NCI-H2227 (cell line): ENCODE data around the gene CCBE1.
"Not testable (repeated sequence)": the region's sequence is repeated elsewhere in the genome, so short reads cannot be mapped to it uniquely, and the experiment has no call there.

Source experiments
- DNase-seq: peaks from one replicate; lab custom pipeline; 2025; ENCODE audit not compliant: unreplicated experiment; lab: John Stamatoyannopoulos, UW

CCBE1 gene

GRCh38 chr18:59550174-59550516, 147.1 kb downstream of the CCBE1 start:
- no peak for DNase-seq

- no peak for DNase-seq
Measured at GRCh38 chr18:59549503-59550173, 147.6 kb downstream of the CCBE1 start.

GRCh38 chr18:59547581-59548182, 149.5 kb downstream of the CCBE1 start:
- no peak for DNase-seq

- no peak for DNase-seq
Measured at GRCh38 chr18:59546188-59546587, 151.0 kb downstream of the CCBE1 start.

GRCh38 chr18:59540780-59541179, 156.4 kb downstream of the CCBE1 start:
- no peak for DNase-seq

- DNase-seq, result no peak
Measured at GRCh38 chr18:59540346-59540745, 156.9 kb downstream of the CCBE1 start.

- DNase-seq, result no peak
Measured at GRCh38 chr18:59539108-59539507, 158.1 kb downstream of the CCBE1 start.

- peak; percentile 38 for DNase-seq
Measured at GRCh38 chr18:59537579-59537978, 159.6 kb downstream of the CCBE1 start.

GRCh38 chr18:59536166-59536565, 161.1 kb downstream of the CCBE1 start:
- DNase-seq, result no peak

GRCh38 chr18:59535055-59535454, 162.2 kb downstream of the CCBE1 start:
- DNase-seq, result no peak

- no peak for DNase-seq
Measured at GRCh38 chr18:59528866-59529265, 168.4 kb downstream of the CCBE1 start.

GRCh38 chr18:59520562-59521355, 176.5 kb downstream of the CCBE1 start:
- DNase-seq, result no peak

- no peak for DNase-seq
Measured at GRCh38 chr18:59518705-59519104, 178.5 kb downstream of the CCBE1 start.

- DNase-seq, result no peak
Measured at GRCh38 chr18:59517446-59518165, 179.6 kb downstream of the CCBE1 start.

- peak; percentile 7 for DNase-seq
Measured at GRCh38 chr18:59516356-59517155, 180.7 kb downstream of the CCBE1 start.

GRCh38 chr18:59515956-59516355, 181.3 kb downstream of the CCBE1 start:
- not testable (repeated sequence) for DNase-seq

GRCh38 chr18:59515147-59515546, 182.1 kb downstream of the CCBE1 start:
- DNase-seq, result no peak

- DNase-seq, result peak; percentile 9
Measured at GRCh38 chr18:59514203-59514602, 183.0 kb downstream of the CCBE1 start.

GRCh38 chr18:59512025-59512755, 185.0 kb downstream of the CCBE1 start:
- no peak for DNase-seq
